NCI-H345 treated with DMSO at 0.1 percent for 48 hours (cell line): ENCODE measurements around the gene SPRED3.
"Not testable (repeated sequence)": the region's sequence is repeated elsewhere in the genome, so short reads cannot be mapped to it uniquely, and the experiment has no call there.

ENCODE experiments used
- DNase-seq: peaks from one replicate; lab custom pipeline; 2025; ENCODE audit not compliant: unreplicated experiment; lab: John Stamatoyannopoulos, UW

SPRED3 gene

GRCh38 chr19:38388349-38389100, at the start of gene SPRED3:
Gene SPRED3 (plus strand): TSS chr19:38388697. CDS start chr19:38390303, 1,606 bp downstream.
- peak; percentile 96 for DNase-seq

GRCh38 chr19:38339011-38339410, 49.5 kb upstream of the SPRED3 start:
- DNase-seq = not testable (repeated sequence)

GRCh38 chr19:38340927-38341326, 47.6 kb upstream of the SPRED3 start:
- no peak for DNase-seq

- DNase-seq = no peak
Observed at GRCh38 chr19:38346837-38347236, 41.7 kb upstream of the SPRED3 start.

GRCh38 chr19:38350883-38351282, 37.6 kb upstream of the SPRED3 start:
- DNase-seq = no peak

- DNase-seq = no peak
Observed at GRCh38 chr19:38351865-38352395, 36.6 kb upstream of the SPRED3 start.

GRCh38 chr19:38352611-38353010, 35.9 kb upstream of the SPRED3 start:
- DNase-seq = no peak

GRCh38 chr19:38355728-38356725, 32.5 kb upstream of the SPRED3 start:
- DNase-seq = no peak

GRCh38 chr19:38358071-38358470, 30.4 kb upstream of the SPRED3 start:
- DNase-seq = no peak

- DNase-seq = no peak
Observed at GRCh38 chr19:38359242-38360021, 29.1 kb upstream of the SPRED3 start.

GRCh38 chr19:38360351-38360750, 28.1 kb upstream of the SPRED3 start:
- peak; percentile 2 for DNase-seq

GRCh38 chr19:38360839-38361631, 27.5 kb upstream of the SPRED3 start:
- no peak for DNase-seq

- peak; percentile 99 for DNase-seq
Observed at GRCh38 chr19:38361633-38362075, 26.8 kb upstream of the SPRED3 start.

- DNase-seq = peak; percentile 99
Observed at GRCh38 chr19:38362076-38362945, 26.2 kb upstream of the SPRED3 start.

- not testable (repeated sequence) for DNase-seq
Observed at GRCh38 chr19:38362946-38363688, 25.4 kb upstream of the SPRED3 start.

GRCh38 chr19:38367041-38367440, 21.5 kb upstream of the SPRED3 start:
- no peak for DNase-seq

- DNase-seq = no peak
Observed at GRCh38 chr19:38369584-38369983, 18.9 kb upstream of the SPRED3 start.

- DNase-seq = no peak
Observed at GRCh38 chr19:38370299-38370698, 18.2 kb upstream of the SPRED3 start.
